Stimulated activated CD4-positive, alpha-beta T cell treated with anti-CD3 and anti-CD28 coated beads, Interleukin-2, amount 100 ng/mL, for 24 hours (primary cell): ENCODE measurements around the gene DIMT1.

ENCODE experiments used
- DNase-seq, 2 donors: peaks; one replicate each; pipeline ENCODE4 v3.0.0-alpha.2; 2020

DIMT1 gene

DNA sequence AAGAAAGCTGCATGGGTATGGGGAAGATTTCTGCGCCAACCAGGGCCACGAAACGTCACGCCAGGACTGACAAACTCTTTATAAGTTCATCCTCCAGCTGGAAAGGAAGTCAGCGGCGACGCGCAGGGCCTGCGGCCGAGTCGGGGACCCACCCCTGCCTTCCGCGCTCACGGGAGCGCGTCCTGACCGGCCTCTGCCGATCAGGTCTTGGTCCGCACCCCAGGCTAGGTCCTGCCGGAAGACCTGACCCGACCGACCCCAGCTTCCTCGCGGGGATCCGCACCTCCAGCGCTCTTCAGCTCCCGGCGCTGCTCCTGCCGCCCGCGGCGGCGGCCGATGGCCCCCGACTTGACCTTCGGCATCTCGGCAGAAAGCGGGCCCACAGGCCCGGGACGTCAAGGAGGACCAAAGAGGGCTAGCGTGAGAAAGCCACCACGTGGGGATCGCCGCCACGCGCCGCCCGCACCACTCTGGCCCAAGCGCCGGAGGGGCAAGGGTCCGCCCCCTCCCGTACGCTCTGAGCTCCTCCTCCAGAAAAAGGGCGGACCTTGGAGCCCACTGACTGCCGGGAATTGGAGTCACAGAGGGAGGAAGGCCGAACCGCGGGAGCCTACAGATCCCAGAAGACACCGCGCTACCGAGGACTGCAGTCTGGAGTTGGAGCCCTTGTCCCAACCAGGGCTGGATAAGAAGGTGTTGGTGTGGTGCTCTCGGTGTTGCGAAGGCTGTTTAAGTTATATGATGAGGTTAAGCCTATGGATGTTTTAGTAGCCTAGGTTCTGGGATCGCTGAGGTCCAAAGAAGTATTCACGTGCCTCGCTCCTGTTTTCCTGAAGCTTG is at the start of gene DIMT1:
Gene DIMT1, minus strand, starts transcription at position 495 of the 840 bp plus-strand sequence. Its CDS starts 133 bp downstream, at position 362.
- peak; percentile 91 to 93 for DNase-seq

DNA sequence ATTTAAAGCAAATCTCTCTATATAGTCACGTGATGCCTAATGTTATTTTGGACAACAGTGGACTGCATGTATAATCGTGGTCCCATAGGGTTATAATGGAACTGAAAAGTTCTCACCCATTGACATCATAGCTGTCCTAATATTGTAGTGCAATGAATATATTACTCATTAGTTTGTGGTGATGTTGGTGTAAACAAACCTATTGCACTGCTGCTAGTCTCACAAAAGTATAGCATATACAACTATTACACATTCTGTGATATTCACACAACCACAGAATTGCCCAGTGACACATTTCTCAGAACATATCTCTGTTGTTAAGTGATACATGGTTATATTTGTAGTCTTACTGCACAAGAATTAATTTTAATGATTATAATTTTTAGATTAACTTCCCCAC is 46.6 kb upstream of the DIMT1 start:
- DNase-seq = no peak

DNA sequence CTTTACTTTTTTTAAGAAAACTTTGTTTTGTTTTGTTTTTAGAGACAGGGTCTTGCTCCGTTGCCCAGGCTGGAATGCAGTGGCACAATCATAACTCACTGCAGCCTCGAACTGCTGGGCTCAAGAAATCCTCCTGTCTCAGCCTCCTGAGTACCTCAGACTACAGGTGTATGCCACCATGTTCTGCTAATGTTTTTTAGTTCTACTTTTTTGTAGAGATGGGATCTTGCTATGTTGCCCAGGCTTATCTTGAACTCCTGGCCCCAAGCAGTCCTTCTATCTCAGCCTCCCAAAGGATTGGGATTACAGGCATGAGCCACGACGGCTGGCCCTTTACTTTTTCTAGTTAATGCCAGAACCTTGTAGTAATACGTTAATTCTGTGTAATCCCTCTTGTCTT is 44.8 kb upstream of the DIMT1 start:
- no peak for DNase-seq

DNA sequence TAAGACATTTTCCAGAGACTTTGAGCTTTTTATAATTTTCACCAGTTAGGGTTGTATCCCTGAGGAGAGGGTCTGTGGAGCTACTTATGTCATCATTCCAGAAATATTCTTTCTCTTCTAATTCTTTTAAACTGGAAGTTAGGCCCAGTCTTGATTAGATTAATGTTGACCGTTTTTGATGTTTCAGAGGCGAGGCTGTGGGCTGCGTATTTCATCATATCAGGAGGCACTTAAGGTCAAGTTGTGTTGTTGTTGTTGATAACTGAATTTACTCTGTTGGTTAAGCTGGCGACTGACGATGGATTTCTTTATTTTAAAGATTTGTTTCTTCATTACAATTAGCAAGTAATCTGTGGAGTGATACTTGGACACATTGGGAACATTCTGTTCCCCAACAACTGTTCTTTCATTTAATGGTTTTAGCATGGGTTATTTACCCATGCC is 28.9 kb upstream of the DIMT1 start:
- no peak for DNase-seq

DNA sequence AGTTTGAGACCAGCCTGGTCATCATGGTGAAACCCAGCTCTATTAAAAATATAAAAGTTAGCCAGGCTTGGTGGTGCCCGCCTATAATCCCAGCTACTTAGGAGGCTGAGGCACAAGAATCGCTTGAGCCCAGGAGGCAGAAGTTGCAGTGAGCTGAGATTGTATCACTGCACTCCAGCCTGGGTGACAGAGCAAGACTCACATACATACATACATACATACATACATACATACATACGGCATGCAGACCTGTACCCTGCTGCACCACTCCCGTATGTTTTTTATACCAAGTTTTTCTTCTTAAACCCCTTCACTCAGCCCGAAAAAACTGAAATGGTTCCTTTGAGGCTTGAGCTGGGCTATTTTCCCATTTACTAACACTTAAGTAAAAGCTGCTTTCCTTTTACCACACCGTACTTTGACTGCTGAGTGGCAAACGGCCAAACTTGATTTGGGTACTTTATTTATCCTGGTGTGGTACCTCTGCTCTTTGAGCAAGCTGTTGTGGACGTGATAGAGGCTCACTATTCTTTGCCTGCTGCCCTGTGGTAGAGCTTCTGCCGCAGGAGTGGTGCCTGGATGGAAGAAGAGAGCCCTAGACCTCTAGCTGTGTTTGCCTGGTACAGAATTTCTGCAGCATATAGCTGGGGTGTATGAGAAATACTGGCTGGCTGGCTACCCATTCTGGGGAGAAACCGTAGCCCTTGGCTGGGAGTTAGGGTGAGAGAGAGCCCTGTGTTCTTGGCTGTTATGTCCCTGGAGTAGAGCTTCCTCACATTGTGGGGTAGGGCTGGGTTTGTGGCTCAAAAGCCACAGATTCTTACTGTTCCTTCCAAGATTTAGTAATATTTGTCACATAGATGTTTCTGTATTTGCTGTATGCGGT is 28.3 kb upstream of the DIMT1 start:
- DNase-seq = no peak

DNA sequence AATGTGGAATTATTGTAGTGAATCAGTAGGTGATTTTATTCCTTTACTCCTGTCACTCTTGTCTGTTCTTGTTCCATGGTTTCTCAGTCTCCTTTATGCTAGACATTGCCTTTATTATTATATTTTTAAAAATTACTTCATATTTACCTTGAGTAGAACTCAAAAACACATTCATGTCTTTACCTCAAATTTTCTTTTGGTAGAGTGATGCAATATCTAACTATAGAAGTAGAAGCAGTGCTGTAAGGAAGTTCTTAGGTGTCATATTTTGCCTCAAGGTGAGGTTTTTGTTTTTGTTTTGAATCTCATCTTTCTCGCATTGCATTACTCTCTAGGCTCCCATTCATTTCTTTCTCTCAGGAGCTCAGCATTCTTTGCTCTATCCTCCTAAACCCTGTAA is 21.1 kb upstream of the DIMT1 start:
- no peak for DNase-seq

DNA sequence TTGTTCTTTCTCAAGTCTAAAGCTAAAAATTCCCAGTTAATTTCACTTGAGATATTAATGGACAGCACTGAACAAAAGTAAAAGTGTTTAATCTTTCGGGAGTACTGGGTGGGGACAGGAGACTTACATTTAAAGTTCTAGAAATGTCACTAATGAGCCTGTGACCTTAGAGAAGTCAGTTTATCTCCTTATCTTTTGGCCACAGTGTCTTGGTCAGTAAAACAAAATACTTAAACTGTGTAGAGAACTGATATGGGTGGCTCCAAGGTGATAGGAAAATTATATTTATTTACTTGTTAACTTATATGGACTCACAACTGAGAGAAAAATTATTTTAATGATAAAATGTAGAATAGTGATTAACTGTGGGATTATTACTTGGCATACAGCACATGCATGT is 17.7 kb upstream of the DIMT1 start:
- no peak for DNase-seq

DNA sequence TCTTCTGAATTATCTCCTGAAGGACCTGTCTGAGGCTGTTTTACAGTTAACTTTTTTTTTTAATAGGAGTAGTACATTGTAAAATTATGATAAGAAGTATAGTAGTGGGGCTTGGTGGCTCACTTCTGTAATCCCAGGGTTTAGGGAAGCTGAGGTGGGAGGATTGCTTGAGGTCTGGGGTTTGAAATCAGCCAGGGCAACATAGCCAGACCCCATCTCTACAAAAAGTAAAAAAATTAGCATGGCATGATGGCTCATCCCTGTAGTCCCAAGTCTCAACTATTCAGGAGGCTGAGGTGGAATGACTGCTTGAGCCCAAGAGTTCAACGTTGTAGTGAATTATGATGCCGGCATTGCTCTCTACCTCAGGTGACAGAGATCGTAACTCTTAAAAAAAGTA is 15.9 kb upstream of the DIMT1 start:
- no peak for DNase-seq

DNA sequence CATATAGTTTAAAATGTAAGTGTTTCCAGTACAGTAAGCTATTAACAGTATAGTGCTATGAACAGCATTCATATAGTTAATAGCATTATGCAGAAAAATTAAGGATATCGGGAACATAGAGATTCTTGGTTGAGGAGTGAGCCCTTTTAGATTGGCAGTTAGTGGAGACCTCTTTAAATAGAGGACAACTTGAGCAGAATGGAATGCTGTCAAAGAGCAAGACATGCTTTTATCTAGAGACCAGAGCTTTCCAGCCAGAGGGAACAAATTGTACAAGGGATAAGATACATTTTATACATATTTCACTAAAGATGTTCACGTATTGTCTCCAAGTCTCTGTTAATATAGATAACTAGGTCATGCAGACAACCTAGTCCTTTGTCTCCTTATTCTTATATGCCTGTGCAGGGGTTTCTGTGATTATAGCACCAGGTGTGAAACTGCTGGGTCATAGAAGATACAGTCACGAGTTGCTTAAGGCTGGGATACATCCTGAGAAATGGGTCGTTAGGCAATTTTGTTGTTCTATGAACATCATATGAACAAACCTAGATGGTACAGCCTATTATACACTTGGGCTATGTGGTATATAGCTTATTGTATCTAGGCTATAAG is 14.9 kb upstream of the DIMT1 start:
- DNase-seq = no peak

DNA sequence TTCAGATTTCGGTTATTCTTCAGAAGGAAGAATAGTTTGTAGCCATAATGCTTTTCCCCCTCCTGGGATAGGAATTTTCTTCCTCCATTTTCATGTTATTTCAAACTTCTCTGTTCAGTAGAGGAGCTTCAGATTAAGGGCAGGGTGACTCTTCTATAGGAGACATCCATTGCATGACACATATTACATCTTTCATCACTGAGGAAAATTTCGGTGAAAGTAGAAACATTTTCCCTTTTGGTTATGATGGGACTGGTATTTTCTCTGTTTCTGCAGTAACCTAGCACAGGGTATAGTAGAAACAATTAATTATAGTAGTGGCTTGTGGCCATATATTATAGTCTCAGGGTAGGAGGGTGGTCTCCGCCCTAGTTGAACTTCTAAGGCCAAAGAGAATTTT is 10.0 kb upstream of the DIMT1 start:
- DNase-seq = no peak

DNA sequence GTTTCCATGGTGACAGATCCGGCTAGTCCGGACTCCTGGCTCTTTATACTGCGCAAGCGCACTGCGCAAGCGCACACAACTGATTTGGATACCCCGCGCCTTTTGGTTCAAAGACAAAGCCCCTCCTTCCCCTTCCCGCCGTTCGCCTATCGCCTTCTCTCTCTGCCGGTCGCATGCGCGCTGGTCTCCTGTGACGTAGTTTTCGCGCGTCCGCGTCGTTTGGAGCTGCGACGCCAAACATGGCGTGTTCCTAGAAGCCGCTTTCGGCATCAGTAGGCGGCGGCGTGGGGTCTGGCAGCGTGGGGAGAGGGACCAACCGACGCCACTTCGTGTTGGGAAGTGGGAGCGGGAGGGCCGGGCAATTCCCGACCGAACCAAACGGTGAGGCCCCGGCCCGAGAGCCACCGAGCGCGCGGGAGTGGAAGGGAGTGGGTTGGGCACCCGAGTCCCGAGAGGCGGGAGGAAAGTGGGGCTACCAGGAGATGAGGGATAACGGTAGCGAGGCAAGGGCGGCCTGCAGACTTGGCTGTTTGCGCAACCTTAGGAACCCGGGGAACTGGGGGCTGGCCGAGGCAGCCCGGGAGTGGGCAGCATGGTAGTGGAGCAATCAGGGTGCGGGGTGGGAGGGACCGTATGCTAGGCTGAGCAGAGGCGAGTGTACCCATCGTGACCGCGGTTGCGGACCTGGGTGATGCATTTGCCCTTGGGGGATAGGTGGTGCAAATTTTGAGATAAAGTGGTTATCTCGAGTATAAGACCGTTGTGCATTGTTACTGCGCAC is 9.0 kb upstream of the DIMT1 start, which contains the start of gene IPO11:
Gene IPO11, plus strand, starts transcription at position 215 of the 781 bp plus-strand sequence. CDS start 24,517 bp downstream, outside the sequence.
- peak; percentile 98 to 99 for DNase-seq

DNA sequence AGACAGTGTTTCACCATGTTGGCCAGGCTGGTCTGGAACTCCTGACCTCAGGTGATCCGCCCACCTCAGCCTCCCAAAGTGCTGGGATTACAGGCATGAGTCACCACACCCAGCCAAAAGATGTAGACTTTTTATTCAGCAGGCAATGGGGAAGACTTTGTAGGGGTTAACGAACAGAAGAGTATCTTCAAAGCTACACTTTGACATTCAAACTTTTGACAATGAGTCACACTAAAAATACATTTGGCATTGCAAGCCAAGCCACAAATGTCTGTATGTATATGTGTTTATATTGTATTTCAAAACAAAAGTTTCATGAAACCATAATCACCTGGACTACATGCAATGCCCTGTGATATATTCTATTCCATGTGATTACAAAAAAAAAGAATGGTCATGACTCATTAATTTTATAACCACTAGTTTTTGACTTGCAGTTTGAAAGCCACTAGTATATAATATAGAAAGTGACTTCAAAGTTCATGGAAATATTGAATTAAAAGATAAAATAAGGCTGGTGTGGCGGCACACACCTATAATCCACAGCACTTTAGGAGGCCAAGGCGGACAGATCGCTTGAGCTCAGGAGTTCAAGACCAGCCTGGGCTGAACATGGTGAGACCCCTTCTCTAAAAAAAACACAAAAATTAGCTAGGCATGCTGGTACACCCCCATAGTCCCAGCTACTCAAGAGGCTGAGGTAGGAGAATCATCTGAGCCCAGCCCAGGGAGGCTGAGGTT is 8.3 kb downstream of the DIMT1 start:
- peak in 1 of 2 donors; percentile 20 for DNase-seq

DNA sequence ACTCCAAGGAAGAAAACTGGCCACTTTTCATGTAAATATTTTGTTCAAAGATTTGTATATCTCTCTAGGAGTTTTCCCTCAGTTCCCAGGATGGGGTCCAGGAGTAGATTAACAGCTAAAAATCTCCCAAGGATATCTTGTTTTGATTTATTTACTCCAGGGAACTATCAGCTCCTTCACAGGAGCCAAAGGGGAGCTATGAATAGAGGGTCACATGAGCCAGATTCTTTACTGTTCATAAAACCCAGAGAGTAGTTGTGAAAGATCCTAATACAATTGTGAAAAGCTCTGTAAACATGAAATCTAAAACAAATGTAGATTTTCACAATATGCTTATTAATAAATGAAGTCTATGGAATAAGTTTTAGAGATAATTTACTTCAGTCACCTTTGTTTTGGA is 16.9 kb downstream of the DIMT1 start:
- DNase-seq = no peak

DNA sequence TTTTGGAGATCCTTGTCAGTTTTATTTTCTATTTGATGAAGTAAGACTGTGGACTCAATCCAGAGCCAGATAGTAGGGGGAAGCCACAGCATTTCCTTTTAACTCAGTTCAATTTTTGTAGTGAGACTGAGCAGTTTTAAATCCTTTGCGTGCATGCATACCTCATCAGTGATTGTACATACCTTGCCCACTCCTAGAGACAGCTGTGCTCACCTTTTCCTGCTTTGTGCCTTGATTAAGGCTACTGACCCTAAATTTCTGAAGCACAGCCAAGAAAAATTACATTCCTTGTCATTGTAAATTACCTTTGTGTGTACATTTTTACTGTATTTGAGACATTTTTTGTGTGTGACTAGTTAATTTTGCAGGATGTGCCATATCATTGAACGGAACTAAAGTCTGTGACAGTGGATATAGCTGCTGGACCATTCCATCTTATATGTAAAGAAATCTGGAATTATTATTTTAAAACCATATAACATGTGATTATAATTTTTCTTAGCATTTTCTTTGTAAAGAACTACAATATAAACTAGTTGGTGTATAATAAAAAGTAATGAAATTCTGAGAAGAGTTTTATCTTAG is 17.8 kb downstream of the DIMT1 start:
- DNase-seq = no peak

DNA sequence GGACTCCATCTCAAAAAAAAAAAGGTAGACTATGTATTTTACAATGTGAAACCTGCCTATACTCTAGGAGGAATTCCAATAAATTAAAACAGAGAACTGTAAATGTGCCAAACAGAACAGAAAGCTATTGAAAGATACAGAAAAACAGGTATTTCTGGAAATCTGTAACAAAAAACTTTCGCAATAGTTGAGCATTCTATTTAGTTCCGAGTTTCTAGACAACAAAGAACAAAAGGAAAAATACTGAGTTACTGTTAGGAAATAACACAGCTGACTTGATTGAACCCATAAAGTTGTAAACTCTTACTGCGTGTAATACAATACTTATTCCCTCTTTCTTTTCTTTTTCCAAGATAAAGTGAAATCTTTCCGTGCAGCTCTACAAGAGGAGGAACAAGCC is 18.6 kb downstream of the DIMT1 start:
- DNase-seq = no peak

DNA sequence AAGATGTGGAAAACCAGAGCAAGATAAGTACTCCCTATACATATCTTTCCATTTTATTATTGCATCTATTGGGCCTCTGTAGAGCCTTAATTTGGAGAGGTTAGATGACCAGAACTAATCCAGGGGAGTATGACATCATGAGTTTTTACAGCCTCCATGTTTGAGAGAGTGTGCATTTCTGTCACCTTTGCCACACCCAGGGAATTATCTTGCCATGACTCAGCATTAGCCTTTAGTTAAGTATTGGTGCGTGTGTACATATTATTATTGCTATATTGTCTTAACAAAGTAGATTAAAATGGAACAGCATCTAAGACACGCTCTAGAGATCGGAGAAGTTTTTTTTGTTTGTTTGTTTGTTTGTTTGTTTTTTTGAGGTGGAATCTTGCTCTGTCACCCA is 27.6 kb downstream of the DIMT1 start:
- DNase-seq = no peak

DNA sequence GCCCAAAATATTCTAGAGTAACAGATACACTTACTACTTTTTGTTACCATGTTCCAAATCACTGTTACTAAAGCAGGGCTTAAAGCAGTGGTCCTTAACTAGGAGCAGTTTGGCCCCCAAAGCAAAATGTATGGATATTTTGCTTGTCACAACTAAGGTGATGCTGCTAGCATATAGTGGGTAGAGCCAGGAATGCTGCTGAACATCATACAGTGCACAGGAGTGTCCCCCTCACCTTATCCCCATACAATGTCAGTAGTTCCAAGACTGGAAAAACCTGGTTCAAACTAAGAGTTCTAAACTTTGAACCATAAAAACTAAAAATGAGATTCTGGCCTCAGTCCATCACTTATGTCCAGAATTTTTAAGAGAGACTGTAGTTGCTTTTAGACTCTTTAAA is 28.1 kb downstream of the DIMT1 start:
- no peak for DNase-seq

DNA sequence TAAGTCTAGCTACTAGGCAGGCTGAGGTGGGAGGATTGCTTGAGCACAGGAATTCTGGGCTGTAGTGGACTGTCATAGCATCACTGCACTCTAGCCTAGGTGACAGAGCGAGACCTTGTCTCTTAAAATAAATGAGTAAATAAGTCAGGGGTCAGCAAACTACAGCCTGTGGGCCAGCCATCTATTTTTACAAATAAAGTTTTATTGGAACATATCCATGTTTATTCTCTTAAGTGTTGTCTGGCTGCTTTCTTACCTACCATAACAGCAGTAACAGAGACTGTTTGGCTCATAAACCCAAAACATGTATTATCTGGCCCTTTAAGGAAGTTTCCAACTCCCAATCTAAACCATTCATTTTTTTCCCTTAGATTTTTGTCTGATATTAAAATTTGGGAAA is 29.6 kb downstream of the DIMT1 start:
- no peak for DNase-seq

DNA sequence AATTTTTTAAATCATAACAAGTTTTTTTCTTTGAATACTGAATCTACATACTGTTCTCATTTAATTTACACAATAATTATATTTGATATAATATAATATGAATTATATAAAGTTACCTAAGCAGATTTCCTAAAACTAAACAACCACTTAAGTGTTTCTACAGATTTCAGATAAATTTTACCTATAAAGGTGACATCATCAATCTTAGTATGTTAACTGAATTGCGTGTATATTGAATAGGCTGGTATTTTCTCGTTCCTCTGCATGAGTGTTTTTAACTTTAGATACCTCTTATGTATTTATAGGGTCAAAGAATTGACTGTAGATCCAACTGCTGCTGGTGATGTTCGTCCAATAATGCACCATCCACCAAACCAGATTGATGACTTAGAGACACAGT is 30.3 kb downstream of the DIMT1 start:
- DNase-seq = no peak

DNA sequence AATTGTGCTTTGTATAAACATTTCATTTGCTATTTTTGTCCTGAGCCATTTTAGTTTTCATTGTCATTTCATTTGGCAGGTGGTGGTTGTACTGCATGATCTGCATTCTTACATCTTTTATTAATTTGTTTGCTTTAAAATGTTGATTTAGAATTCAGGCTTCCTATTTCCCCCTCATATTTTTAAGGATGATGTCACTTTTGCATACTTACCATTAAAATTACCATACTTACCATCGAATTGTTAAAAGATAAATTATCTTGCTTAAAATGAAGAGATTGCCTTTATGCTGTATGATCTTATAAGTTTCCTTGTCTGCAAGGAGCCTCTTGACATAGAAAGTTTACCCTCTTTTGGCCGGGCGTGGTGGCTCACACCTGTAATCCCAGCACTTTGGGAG is 31.1 kb downstream of the DIMT1 start:
- DNase-seq = no peak

DNA sequence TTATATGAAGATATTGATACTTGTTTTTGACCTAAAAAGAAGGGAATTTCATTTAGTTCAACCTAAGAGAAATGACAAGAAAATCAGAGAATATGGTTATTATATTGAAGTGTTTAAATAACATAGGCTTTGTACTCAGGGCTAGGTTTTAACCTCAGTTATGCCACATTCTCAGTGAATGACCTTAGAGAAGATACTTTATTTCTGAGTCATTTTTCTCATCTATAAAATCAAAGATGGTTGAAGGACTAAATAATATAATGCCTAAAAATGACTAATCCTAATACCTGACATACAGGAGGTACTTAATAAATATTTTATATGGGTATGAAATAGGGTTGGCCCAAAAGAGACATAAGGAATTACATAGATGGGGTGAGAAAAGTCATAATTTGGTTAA is 32.3 kb downstream of the DIMT1 start:
- DNase-seq = no peak
